GM10248 (cell line): Measurements from ENCODE around the gene MAML2.

Source experiments
- CTCF ChIA-PET: fragments of 300-600 bp; sonication (Branson Sonifier 250); formaldehyde crosslinking; extraction: SDS; loops from one replicate; lab custom pipeline; 2021; ENCODE audit warnings: antibody characterized with exemption; lab: Yijun Ruan, JAX
- POLR2A ChIA-PET: fragments of 350-650 bp; sonication (Branson Sonifier 250); formaldehyde crosslinking; extraction: SDS; loops from one replicate; lab custom pipeline; 2020; ENCODE audit warnings: antibody characterized with exemption; lab: Yijun Ruan, JAX
- DNase-seq: peaks from one replicate; pipeline ENCODE4 v3.0.0; 2012; ENCODE audit errors: extremely low spot score
- TF ChIP-seq, protein P1 (sequence below): IDR thresholded peaks from 2 replicates; pipeline ENCODE4 v1.5.1; 2012; ENCODE audit warnings: mild to moderate bottlenecking, low read depth; ENCODE audit errors: extremely low read depth, missing control alignments, control extremely low read depth

Gene MAML2

DNA sequence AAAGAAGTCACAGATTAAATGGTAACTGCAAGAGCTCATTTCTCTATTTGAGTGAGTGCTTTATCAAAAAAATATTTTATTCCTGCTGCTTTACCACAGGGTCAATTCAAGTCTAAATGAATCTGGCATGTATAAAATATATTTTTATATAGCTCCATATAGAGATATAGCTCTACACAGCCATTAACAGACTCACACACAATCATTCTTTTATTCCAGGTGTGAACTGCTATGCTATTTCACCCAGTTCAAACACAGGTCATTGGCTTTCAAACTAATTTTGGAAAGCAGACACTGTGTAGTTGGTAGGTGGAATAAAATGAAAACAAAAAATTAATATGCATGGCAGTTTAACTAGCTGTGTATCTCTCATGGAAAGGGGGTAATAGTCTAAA lies 63.1 kb downstream of the MAML2 start:
- DNase-seq: no peak
- ChIA-PET POLR2A (no interaction called here), CTCF (interaction anchor here (1.0 to 3.8 kb wide), 8 partner anchors 10 to 444 kb away, joined by 3 to 15 read pairs (median 6); partner anchors contain the start of gene MAML2)
- TF ChIP-seq, protein P1, sequence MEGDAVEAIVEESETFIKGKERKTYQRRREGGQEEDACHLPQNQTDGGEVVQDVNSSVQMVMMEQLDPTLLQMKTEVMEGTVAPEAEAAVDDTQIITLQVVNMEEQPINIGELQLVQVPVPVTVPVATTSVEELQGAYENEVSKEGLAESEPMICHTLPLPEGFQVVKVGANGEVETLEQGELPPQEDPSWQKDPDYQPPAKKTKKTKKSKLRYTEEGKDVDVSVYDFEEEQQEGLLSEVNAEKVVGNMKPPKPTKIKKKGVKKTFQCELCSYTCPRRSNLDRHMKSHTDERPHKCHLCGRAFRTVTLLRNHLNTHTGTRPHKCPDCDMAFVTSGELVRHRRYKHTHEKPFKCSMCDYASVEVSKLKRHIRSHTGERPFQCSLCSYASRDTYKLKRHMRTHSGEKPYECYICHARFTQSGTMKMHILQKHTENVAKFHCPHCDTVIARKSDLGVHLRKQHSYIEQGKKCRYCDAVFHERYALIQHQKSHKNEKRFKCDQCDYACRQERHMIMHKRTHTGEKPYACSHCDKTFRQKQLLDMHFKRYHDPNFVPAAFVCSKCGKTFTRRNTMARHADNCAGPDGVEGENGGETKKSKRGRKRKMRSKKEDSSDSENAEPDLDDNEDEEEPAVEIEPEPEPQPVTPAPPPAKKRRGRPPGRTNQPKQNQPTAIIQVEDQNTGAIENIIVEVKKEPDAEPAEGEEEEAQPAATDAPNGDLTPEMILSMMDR: no peak

DNA sequence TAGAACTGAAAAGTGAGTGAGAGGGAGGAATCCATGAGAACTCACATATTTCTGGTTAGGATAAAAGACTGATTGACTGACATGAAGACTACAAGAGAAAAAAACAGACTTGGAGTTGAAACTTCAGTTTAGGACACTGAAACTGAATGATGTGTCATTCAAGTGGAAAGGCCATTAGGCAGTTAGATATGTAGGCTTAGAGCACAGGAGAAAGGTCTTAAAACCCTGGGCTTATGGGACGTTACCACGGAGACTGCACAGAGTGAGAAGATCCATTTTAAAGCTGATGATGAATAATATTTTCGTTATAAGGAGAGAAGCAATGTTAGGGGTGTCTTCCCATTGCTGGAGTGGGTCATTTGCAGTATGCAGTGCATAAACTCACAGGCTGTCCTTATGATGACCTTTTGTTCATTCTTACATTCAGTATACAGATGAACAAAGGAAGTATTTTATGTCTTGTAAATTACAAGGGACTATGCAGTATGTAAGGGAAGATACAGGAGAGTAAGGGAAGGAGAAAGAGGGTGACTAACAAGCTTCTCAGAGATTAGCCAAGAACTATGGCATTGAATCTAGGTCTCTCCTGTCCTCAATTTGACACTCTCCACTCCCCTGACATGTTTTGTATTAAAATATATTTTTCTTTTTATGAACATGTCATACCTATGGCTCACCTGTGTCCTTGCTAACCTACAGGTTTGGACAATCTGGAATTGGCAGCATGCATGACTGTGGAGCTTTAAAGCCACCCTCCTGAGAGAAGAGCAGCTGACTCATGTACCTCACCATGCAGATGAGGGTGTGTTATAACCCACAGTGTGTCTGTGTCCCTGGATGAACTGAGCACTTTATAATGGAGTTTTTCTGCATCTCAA lies 63.7 kb downstream of the MAML2 start:
- ChIA-PET CTCF (interaction anchor here (1.0 to 3.8 kb wide), 7 partner anchors 9 to 224 kb away, joined by 3 to 15 read pairs (median 7); partner anchors contain the start of gene MAML2), POLR2A (no interaction called here)
- DNase-seq: no peak
- TF ChIP-seq, protein P1: no peak

DNA sequence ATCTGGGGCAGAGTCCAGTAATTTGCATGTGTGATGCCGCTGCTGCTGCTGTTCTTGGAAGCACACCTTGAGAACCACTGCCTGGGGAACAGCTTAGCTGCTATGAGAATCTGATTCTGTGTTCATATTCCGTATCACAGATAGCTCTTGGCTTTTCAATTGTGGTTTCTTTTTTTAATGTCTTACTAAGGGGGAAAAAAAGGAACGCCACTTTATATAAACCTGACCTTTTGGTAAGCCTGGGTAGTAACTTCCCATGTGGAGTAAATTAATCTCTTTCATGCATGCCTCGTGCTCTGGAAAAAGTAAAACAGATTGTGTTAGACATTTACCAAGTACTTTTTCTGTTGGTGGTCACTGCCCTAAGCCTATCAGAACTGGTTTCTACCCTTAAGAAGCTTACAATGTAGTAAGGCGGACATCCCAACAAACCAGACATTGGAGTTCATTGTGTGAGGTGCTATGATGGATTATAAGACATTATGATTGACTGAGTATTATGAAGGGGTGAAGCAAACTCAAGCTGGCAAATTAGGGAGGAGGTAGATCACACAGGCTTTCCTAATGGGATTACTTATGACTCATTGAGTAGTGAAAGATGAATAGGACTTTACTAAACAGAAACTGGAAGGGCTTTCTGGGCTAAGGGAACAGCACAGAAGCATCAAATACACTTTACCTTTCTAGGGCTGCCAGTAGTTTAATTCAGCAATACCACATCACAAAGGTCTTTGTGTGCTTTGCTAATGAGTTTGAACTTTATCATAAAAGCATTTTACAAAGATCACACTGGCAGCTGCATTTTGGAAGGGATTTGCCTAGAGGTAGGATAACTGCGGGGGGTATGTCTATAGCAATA lies 64.7 kb downstream of the MAML2 start:
- POLR2A ChIA-PET: no interaction called here
- TF ChIP-seq, protein P1: no peak
- CTCF ChIA-PET: interaction anchor here (1.6 to 2.5 kb wide), 3 partner anchors 8 to 65 kb away, joined by 7 to 10 read pairs (median 8); partner anchors contain the start of gene MAML2
- no peak for DNase-seq

DNA sequence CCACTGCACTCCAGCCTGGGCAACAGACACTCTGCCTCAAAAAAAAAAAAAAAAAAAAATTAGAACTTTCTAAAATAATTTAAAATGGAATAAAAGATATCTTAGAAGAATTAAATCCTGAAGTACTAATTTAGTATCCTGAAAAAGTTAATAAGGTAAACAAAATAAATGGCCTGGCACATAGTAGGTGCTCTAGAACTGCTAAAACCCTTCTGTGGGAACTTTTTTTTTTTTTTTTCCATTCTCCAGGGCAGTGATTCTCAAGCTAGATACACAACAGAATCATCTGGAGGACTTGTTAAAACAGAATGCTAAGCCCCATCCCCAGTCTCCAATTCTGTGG lies 65.3 kb downstream of the MAML2 start:
- no peak for DNase-seq
- ChIA-PET CTCF (interaction anchor here (1.6 kb wide), 1 partner anchor 64 kb away, joined by 7 read pairs; the partner anchor contains the start of gene MAML2), POLR2A (no interaction called here)
- TF ChIP-seq, protein P1: no peak

DNA sequence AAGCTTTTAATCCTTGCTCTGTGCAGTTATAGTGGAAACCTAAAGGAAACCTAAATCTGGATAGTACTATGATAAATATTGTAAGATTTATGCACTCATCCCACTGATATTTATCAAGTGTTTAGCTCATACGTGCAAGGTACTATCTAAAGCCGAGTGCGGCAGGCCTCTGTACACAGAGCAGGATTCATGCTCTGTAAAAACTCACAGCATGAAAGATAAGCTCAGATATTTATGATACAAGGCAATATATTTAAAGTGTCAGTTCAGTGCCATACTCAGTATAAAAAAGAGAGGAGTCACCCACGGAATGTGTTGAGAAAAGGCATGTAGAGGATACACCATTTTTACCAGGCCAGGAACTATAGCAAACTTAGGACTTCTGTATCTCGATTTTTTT lies 66.2 kb downstream of the MAML2 start:
- POLR2A ChIA-PET: no interaction called here
- CTCF ChIA-PET: interaction anchor here (1.0 to 1.8 kb wide), 6 partner anchors 10 to 65 kb away, joined by 3 to 7 read pairs (median 4); partner anchors contain the start of gene MAML2
- no peak for DNase-seq
- TF ChIP-seq, protein P1: no peak
